COLO668 (cell line): Measurements from ENCODE around the gene IFI27.
"Not testable (repeated sequence)": the region's sequence is repeated elsewhere in the genome, so short reads cannot be mapped to it uniquely, and the experiment has no call there.

Experiments
- DNase-seq: peaks from one replicate; lab custom pipeline; 2025; ENCODE audit not compliant: unreplicated experiment; lab: John Stamatoyannopoulos, UW

IFI27 gene

DNA sequence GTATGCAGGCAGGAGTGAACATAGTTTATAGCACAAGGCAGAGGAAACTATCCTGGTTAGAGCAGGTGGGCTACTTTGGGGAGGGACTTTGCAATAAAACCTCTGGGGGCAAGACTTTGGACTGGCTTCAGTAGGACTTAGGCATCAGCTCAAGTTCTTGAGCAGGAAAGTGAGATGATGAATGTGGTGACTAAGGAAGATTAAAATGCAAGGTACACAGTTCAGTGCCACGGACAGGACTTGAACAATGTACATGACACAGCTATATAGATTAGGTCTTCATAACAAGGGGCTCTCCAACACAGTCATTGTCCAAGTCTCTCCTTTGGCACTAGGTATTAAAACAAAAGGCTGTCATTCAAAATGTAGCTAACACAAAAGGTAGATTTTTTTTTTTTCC lies 42.1 kb downstream of the IFI27 start:
- DNase-seq, result no peak

DNA sequence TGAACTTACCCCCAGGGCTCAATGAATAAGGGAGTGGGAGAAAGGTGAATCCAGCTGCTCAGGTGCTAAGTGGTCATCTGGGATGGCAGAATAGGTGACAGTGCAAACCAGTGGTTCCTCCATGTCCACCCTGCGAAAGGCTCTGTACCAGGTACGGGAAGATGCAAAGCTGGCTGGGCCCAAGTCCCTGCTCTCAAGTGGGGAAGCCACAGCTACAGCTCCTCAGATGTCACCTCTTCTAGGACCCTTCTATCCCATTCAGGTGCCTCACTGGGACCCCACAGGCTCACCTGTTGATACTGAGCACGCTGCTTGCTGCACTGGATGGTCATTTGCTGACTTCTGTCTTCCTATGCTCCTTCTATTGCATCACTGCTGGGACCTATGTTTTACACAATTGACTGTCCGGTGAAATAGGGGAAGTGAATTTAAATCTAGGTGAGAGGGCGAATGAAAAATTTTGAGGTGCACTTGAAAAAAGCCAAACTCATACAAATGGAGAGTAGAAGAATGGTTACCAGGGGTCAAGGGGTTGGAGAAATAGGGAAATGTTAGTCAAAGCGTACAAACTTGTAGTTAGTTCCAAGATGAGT lies 43.3 kb downstream of the IFI27 start:
- no peak for DNase-seq

DNA sequence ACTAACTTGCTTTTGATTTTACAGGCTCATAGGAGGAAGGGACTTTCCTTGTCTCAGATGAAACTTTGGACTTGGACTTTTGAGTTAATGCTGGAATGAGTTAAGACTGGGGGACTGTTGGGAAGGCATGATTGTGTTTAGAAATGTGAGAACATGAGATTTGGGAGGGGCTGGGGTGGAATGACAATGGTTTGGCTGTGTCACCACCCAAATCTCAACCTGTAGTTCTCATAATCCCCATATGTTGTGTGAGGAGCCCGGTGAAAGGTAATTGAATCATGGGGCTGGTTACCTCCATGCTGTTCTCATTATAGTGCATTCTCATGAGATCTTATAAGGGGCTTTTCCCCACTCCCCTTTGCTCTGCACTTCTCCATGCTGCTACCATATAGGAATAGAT lies 45.6 kb downstream of the IFI27 start:
- not testable (repeated sequence) for DNase-seq

DNA sequence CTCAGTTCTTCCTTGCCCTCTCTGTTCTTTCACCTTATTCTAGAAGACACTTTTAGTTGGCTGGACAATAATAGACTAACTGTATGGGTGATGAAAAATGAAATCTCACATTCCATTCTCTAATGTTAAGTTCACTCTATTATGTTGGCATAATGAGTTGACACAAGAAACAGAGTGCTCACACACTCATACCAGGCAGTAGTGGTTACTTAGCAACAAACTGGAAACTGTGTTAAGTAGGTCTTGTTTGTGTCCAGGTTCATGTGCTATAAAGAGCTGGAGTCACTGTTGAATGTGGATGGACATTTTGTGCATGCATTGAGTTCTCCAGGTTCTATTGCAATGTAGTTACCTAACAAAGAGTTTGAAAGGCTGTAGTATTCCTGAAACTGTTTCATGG lies 46.7 kb downstream of the IFI27 start:
- peak; percentile 17 for DNase-seq

DNA sequence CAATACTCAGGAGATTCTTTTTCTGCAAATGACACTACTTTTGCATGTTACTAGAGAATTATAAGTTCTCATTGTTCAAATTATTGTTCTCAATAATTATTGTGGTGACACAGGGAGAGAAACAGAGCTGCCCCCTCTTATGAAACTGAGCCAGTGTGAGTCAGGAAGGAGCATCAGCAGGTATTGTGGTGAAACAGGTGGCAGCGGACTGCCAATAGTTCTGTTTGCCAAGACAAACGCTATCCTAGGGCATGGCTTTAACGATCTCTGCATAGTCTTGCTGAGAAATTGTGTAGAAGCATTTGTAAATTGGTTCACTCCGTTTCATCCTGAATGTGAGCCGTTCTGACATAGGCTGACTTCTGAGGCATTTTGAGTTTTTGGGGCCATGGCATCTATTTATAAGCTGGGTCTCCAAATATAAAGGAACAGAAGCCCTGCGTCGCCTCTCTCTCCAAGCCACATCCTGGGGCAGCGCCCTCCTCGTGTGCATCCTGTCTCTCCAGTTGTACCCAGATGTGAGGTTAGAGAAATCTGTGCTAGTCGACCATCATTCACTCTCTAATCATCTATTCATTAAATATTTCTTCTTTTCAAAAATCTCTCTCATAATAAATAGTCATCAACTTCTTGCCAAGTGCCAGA lies 47.8 kb downstream of the IFI27 start:
- DNase-seq, result no peak

DNA sequence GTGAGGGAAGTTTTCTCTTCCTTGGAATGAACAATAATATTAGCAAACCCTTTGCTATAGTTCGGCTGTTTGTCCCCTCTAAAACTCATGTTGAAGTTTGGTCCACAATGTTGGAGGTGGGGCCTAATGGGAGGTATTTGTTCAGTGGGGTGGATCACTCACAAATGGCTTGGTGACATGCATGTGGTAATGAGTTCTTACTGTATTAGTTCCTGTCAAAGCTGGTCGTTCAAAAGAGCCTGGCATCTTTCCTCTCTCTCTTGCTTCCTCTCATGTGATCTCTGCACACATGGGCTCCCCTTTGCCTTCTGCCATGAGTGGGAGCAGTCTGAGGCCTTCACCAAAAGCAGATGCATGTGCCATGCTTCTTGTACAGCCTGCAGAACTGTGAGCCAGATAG lies 50.5 kb downstream of the IFI27 start:
- DNase-seq, result no peak

DNA sequence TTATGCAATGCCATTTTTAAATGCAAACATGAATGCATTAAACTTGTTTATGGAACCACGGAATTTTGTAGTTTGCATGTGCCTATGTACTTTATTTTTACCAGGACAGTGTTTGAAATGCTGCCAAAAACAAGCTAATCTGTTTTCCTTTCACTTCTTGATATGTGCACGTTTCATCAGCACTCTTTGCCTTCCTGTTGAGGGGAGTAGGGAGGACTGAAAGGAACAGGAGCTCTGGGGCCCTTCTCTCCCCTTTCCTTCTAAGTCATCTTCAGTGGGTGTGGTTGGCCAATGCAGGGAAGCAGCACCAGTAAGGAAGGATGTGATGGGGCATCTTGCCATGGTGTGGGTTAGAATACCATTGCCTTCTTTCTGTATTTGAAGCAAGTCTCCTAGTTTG lies 51.4 kb downstream of the IFI27 start:
- DNase-seq, result no peak

DNA sequence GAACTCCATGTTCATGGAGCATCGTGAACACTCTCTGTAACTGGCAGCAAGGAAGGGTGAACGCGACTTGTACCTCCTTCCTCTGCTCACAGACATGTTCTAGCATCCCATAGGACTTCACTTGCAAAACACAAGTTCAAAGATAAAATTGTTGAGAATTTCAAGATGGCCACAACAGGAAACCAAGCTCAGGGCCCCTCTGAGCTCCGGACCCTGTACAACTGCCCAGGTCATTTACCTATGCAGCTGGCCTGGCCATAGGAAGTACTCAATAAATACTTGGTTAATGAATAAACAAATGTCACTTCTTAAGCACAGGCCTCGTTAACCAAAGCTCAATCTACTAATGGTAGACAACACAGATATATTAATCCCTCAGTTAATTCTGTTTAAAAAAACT lies 51.9 kb downstream of the IFI27 start:
- DNase-seq, result no peak

DNA sequence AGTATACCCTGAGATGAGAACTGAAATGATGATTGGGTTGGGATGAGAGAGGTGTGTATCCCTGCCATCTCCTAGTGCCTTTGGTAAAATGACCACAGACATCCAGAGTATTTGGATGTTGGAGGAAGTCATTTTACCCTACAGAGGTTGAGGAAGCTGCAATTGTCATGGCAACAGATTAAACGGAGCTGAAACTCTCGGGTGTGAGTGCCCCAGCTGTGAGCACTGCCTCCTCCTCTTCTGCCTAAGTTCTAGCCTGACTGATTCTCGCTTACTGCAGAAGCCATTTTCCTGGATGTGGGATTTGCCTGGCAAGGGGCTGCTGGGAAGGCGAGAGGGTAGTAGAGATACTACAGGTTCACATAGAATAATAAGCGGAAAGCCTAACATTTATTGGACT lies 53.3 kb downstream of the IFI27 start:
- DNase-seq, result no peak

DNA sequence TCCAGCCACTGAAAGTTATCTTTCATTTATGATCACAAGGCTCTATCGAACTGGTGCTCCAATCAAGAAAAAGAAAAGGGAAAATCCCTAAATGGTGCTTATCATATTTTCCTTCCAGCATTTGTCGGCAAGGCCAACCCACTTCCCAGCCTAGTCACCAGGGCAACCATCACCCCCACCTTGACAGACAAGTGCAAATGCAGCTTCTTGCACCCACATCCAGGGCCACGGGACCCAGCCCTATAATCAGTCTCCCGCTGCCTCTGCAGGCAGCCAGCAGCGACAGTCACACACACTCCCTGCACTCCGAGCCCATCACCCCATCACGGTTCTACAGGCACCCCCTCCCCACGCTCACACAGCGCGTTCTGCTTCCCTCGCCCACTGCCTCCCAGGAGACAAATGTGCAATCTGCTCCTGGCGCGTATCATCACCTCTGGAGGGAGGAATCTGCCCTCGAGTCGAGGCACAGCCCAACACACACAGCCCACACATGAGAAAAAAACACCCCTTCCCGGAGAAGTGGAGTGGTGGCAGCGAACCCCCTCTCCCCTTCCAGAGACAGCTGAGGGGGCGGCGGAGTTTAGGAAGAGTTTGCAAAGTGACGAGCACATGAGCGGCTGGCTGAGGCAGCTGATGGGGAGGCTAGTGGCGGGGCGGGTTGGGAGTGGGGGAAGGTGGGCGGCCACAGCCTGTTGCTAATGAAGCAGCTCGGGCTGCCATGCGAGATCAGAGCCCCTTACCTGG lies 54.3 kb downstream of the IFI27 start:
- no peak for DNase-seq

DNA sequence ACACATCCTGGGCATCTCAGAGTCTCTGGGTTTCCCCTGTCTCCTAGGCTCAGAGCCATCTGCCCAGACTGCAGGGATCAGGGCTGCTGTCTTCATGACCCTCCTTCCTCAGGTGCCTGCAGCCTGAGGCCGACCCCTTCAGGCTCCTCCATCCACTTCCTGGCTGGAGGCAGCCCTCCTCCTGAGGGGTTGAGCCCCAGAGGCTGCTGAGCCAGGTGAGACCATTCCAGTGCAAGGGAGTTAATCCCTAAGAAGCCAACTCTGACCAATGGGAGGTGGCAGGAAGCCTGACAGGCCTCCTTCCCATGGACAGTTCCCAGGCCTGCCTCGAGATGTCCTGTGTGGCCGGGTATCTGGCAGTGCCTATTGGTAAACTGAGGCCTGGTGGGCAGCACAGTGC lies 55.2 kb downstream of the IFI27 start:
- no peak for DNase-seq
